Gastrocnemius medialis (tissue), 4 donors: Measurements from ENCODE around the gene GPR146. TPM values are rescaled to one million over a fixed set of nuclear protein-coding genes. Genes with fewer than 3 reads are reported as not detected.

Source experiments
- ATAC-seq, 2 donors: fragments of 150-250 bp; one replicate each; pipeline ENCODE4 v1.9.1; 2016
- DNase-seq, 2 donors: peaks; one replicate each; pipeline ENCODE4 v3.0.0-alpha.2; 2019
- H3K27ac ChIP-seq, 4 donors: fragments of 200-600 bp; sonication (generic); 1 replicate in 1 of 4; 2 replicates in 3 of 4; pipeline ENCODE4 v1.5.1; 2016 to 2018; ENCODE audit warnings: mild to moderate bottlenecking in 2 of 4, moderate library complexity in 1 of 4
- H3K27me3 ChIP-seq, 3 donors: fragments of 200-600 bp; sonication (generic) in 2 of 3; 1 replicate in 1 of 3; 2 replicates in 2 of 3; pipeline versions ENCODE4 v1.5.1 to v1.6.0; 2016 to 2019; ENCODE audit warnings: mild to moderate bottlenecking in 1 of 3, moderate library complexity in 1 of 3
- H3K36me3 ChIP-seq, 2 donors: fragments of 200-600 bp; sonication (generic) in 1 of 2; one replicate each; pipeline ENCODE4 v1.5.1; 2017 to 2018
- H3K4me1 ChIP-seq, 2 donors: fragments of 200-600 bp; sonication (generic) in 1 of 2; one replicate each; pipeline ENCODE4 v1.5.1; 2016 to 2017; ENCODE audit warnings: mild to moderate bottlenecking in 2 of 2
- H3K4me3 ChIP-seq, 4 donors: fragments of 200-600 bp; sonication (generic) in 3 of 4; 1 replicate in 1 of 4; 2 replicates in 3 of 4; pipeline ENCODE4 v1.5.1; 2016 to 2019; ENCODE audit warnings: mild to moderate bottlenecking in 2 of 4
- H3K9me3 ChIP-seq, 3 donors: fragments of 200-600 bp; sonication (generic) in 2 of 3; 1 replicate in 1 of 3; 2 replicates in 2 of 3; pipeline ENCODE4 v1.5.1; 2016 to 2019
- CTCF ChIP-seq, 5 experiments: fragments of 450-650 bp in 3 of 5; fragments of 200-600 bp in 2 of 5; sonication (generic) in 2 of 5; IDR thresholded peaks in 4 of 5; conservative IDR thresholded peaks in 1 of 5; 1 replicate in 4 of 5; 2 replicates in 1 of 5; pipeline ENCODE4 v1.5.1; 2016 to 2019; ENCODE audit warnings: antibody characterized with exemption in 5 of 5, mild to moderate bottlenecking in 3 of 5, moderate library complexity in 3 of 5
- POLR2A ChIP-seq, 2 donors: fragments of 450-650 bp; IDR thresholded peaks; one replicate each; pipeline ENCODE4 v1.6.1; 2017; ENCODE audit warnings: antibody characterized with exemption in 2 of 2, mild to moderate bottlenecking in 2 of 2, moderate library complexity in 2 of 2
- in situ Hi-C, 4 donors: fragments of 200-750 bp; cut with MboI; loops; one replicate each; pipeline versions ENCODE4 v1.15.0 to v1.8.0; 2017; ENCODE audit warnings: low sequenced_read_pairs in 4 of 4
- intact Hi-C: fragments of 100-400 bp; cut with DNase I; formaldehyde crosslinking; loops from one replicate; pipeline ENCODE4 v1.15.1; 2023; ENCODE audit warnings: low total_unique reads
- total RNA-seq, 4 donors: library from RNA; depleted of rRNA; stranded (reverse); fragments of >200 nt; gene quantifications; one replicate each; pipeline versions ENCODE4 v1.1.0 to v1.2.3, GENCODE V29; 2016

The GPR146 gene
- total RNA-seq, 4 donors from 2014 or later, result 23.3 to 43.8 (median 29.5) TPM

GRCh38 chr7:1018334-1018695 lies 26.0 kb upstream of the GPR146 start:
- in situ Hi-C loops, result no loop called here
- ATAC-seq (no peak), DNase-seq (no peak)
- no peaks in the 10 kb centered on the region for H3K27me3 ChIP-seq
- no peak for TF ChIP-seq CTCF (IDR thresholded peaks at IDR 0.05 in 4 of 5, conservative IDR thresholded peaks at IDR 0.05 in 1 of 5)
- TF ChIP-seq POLR2A (IDR thresholded peaks at IDR 0.05), result no peak
- no peak overlapping the region for H3K27ac ChIP-seq
- no peaks in the 10 kb centered on the region for H3K36me3 ChIP-seq
- H3K9me3 ChIP-seq, result no peaks in the 10 kb centered on the region
- intact Hi-C loops, result no loop called here
- no peak overlapping the region for H3K4me3 ChIP-seq
- H3K4me1 ChIP-seq, result peaks cover 0 to 5% of the 10 kb centered on the region in 2 donors

- intact Hi-C loops, result no loop called here
- Histone ChIP-seq H3K36me3 (no peaks in the 10 kb centered on the region), H3K9me3 (no peaks in the 10 kb centered on the region), H3K27ac (no peak overlapping the region), H3K4me3 (no peak overlapping the region), H3K27me3 (no peaks in the 10 kb centered on the region), H3K4me1 (peaks cover 6 to 11% of the 10 kb centered on the region in 2 donors)
- in situ Hi-C loops, result no loop called here
- no peak for ATAC-seq
- TF ChIP-seq CTCF (IDR thresholded peaks at IDR 0.05 in 4 of 5, conservative IDR thresholded peaks at IDR 0.05 in 1 of 5) (no peak), POLR2A (IDR thresholded peaks at IDR 0.05) (no peak)
- no peak for DNase-seq
Measured at GRCh38 chr7:1019255-1019785, 25.0 kb upstream of the GPR146 start.

- no peak for DNase-seq
- H3K9me3 ChIP-seq, result no peaks in the 10 kb centered on the region
- in situ Hi-C loops, result no loop called here
Measured at GRCh38 chr7:1019789-1020610, 24.3 kb upstream of the GPR146 start.

GRCh38 chr7:1020849-1021251 lies 23.5 kb upstream of the GPR146 start:
- H3K4me3 ChIP-seq, result no peak overlapping the region
- no peak overlapping the region for H3K27ac ChIP-seq
- no peaks in the 10 kb centered on the region for H3K9me3 ChIP-seq
- in situ Hi-C loops (no loop called here), intact Hi-C loops (loop anchor here (5.0 kb wide), 1 partner anchor 46 kb away; no protein-coding TSS in a partner anchor)
- no peaks in the 10 kb centered on the region for H3K36me3 ChIP-seq
- ATAC-seq (no peak), DNase-seq (no peak)
- peaks cover 9 to 16% of the 10 kb centered on the region in 2 donors for H3K4me1 ChIP-seq
- peak in 3 of 5 experiments; percentile 32 to 47 (median 37) for TF ChIP-seq CTCF (IDR thresholded peaks at IDR 0.05 in 4 of 5, conservative IDR thresholded peaks at IDR 0.05 in 1 of 5)
- no peak for TF ChIP-seq POLR2A (IDR thresholded peaks at IDR 0.05)
- H3K27me3 ChIP-seq, result no peaks in the 10 kb centered on the region

More at GRCh38 chr7:1019789-1020610, 24.3 kb upstream of the GPR146 start:
- Histone ChIP-seq H3K27ac (no peak overlapping the region), H3K27me3 (no peaks in the 10 kb centered on the region), H3K4me1 (peaks cover 9 to 16% of the 10 kb centered on the region in 2 donors), H3K4me3 (no peak overlapping the region), H3K36me3 (no peaks in the 10 kb centered on the region)
- ATAC-seq, result no peak
- intact Hi-C loops, result loop anchor here (5.0 kb wide), 1 partner anchor 47 kb away; no protein-coding TSS in a partner anchor
- TF ChIP-seq CTCF (IDR thresholded peaks at IDR 0.05 in 4 of 5, conservative IDR thresholded peaks at IDR 0.05 in 1 of 5) (no peak), POLR2A (IDR thresholded peaks at IDR 0.05) (no peak)
